22Rv1 (cell line): ENCODE data around the gene ZNF286A.

ENCODE experiments used
- ZFX ChIP-seq: fragments of 450-650 bp; IDR thresholded peaks from 2 replicates; pipeline ENCODE4 v1.6.1; 2017; ENCODE audit warnings: antibody characterized with exemption, borderline replicate concordance
- TF ChIP-seq, protein P1 (sequence below): fragments of 450-650 bp; IDR thresholded peaks from 2 replicates; pipeline ENCODE4 v1.5.1; 2017; ENCODE audit warnings: mild to moderate bottlenecking

- TF ChIP-seq, protein P1, sequence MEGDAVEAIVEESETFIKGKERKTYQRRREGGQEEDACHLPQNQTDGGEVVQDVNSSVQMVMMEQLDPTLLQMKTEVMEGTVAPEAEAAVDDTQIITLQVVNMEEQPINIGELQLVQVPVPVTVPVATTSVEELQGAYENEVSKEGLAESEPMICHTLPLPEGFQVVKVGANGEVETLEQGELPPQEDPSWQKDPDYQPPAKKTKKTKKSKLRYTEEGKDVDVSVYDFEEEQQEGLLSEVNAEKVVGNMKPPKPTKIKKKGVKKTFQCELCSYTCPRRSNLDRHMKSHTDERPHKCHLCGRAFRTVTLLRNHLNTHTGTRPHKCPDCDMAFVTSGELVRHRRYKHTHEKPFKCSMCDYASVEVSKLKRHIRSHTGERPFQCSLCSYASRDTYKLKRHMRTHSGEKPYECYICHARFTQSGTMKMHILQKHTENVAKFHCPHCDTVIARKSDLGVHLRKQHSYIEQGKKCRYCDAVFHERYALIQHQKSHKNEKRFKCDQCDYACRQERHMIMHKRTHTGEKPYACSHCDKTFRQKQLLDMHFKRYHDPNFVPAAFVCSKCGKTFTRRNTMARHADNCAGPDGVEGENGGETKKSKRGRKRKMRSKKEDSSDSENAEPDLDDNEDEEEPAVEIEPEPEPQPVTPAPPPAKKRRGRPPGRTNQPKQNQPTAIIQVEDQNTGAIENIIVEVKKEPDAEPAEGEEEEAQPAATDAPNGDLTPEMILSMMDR: no peak
- TF ChIP-seq ZFX: no peak
Observed at GRCh38 chr17:15658296-15658695, 41.3 kb upstream of the ZNF286A start.
